Peyer's patch (tissue), 4 donors: ENCODE results near the gene RELA. TPM values are rescaled to one million over a fixed set of nuclear protein-coding genes. Genes with fewer than 3 reads are reported as not detected.
"Not testable (repeated sequence)": the region's sequence is repeated elsewhere in the genome, so short reads cannot be mapped to it uniquely, and the experiment has no call there.

Experiments
- DNase-seq, 3 donors: peaks; one replicate each; pipeline ENCODE4 v3.0.0-alpha.2; 2017 to 2019
- H3K27ac ChIP-seq, 4 donors: fragments of 200-600 bp; sonication (generic); one replicate each; pipeline ENCODE4 v1.5.1; 2016 to 2019
- H3K27me3 ChIP-seq, 2 donors: fragments of 200-600 bp; sonication (generic); one replicate each; pipeline ENCODE4 v1.5.1; 2019
- H3K36me3 ChIP-seq, 3 donors: fragments of 200-600 bp; sonication (generic); one replicate each; pipeline ENCODE4 v1.5.1; 2016 to 2019
- H3K4me1 ChIP-seq, 4 donors: fragments of 200-600 bp; sonication (generic); one replicate each; pipeline ENCODE4 v1.5.1; 2016 to 2019
- H3K4me3 ChIP-seq, 4 donors: fragments of 200-600 bp; sonication (generic); 1 replicate in 3 of 4; 2 replicates in 1 of 4; pipeline ENCODE4 v1.5.1; 2016 to 2019; ENCODE audit warnings: mild to moderate bottlenecking in 1 of 4
- H3K9me3 ChIP-seq, 4 donors: fragments of 200-600 bp; sonication (generic); one replicate each; pipeline ENCODE4 v1.5.1; 2016 to 2019; ENCODE audit warnings: mild to moderate bottlenecking in 1 of 4
- POLR2A ChIP-seq, 2 donors: fragments of 450-650 bp; IDR thresholded peaks; one replicate each; pipeline ENCODE4 v1.5.1; 2017; ENCODE audit warnings: antibody characterized with exemption in 2 of 2, mild to moderate bottlenecking in 2 of 2, moderate library complexity in 2 of 2
- total RNA-seq, 4 donors: library from RNA; depleted of rRNA; stranded (reverse); fragments of >200 nt; gene quantifications; one replicate each; pipeline ENCODE4 v1.1.0, GENCODE V29; 2016
- TF ChIP-seq, protein P1 (sequence below), 6 experiments: fragments of 450-650 bp in 4 of 6; fragments of 200-600 bp in 2 of 6; sonication (generic) in 1 of 6; IDR thresholded peaks; one replicate each; pipeline ENCODE4 v1.5.1; 2017 to 2019; ENCODE audit warnings: antibody characterized with exemption in 6 of 6, mild to moderate bottlenecking in 3 of 6, moderate library complexity in 1 of 6

The RELA gene
- total RNA-seq, 4 donors from 2014 or later: 46.6 to 86.9 (median 59.7) TPM

DNA sequence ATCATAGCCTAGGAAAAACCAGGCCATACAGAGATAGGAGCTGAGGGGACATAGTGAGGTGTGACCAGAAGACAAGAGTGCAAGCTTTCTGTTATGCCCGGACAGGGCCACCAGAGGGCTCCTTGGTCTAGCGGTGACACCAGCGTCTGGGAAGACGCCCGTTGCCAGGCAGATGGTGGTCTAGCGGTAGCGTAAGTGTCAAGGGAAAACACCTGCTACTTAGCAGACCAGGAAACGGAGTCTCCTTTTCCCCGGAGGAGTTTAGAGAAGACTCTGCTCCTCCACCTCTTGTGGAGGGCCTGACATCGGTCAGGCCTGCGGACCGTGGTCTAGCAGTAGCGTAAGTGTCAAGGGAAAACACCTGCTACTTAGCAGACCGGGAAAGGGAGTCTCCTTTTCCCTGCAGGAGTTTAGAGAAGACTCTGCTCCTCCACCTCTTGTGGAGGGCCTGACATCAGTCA, 43.6 kb upstream of the RELA start:
- H3K4me1 ChIP-seq, H3K36me3 ChIP-seq, H3K27ac ChIP-seq, H3K27me3 ChIP-seq, H3K9me3 ChIP-seq: not testable (repeated sequence)
- TF ChIP-seq, protein P1, sequence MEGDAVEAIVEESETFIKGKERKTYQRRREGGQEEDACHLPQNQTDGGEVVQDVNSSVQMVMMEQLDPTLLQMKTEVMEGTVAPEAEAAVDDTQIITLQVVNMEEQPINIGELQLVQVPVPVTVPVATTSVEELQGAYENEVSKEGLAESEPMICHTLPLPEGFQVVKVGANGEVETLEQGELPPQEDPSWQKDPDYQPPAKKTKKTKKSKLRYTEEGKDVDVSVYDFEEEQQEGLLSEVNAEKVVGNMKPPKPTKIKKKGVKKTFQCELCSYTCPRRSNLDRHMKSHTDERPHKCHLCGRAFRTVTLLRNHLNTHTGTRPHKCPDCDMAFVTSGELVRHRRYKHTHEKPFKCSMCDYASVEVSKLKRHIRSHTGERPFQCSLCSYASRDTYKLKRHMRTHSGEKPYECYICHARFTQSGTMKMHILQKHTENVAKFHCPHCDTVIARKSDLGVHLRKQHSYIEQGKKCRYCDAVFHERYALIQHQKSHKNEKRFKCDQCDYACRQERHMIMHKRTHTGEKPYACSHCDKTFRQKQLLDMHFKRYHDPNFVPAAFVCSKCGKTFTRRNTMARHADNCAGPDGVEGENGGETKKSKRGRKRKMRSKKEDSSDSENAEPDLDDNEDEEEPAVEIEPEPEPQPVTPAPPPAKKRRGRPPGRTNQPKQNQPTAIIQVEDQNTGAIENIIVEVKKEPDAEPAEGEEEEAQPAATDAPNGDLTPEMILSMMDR (IDR thresholded peaks at IDR 0.05): peak; percentile 56 to 86 (median 70)
- peak in 2 of 3 donors; percentile 80 to 93 for DNase-seq
- H3K4me3 ChIP-seq: peak overlapping the region in 1 of 4 donors; percentile 19

DNA sequence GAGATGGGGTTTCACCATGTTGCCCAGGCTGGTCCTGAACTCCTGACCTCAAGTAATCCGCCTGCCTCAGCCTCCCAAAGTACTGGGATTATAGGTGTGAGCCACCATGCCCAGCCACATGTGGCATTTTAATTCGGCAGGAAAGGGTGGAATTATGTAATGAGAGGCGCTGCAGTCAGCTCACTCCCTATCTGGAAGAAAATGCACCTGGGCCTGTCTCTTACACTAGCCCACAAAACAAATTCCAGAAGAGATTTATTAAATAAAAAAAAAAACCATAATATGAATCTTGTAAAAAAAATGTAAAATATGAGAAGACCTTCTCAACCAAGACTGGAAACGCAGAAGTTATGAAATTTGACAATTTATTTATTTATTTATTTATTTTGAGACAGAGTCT, 41.1 kb upstream of the RELA start:
- Histone ChIP-seq H3K36me3 (no peaks in the 10 kb centered on the region), H3K27ac (no peak overlapping the region), H3K27me3 (no peaks in the 10 kb centered on the region), H3K4me1 (peaks cover 0 to 4% (median 2%) of the 10 kb centered on the region in 4 donors), H3K9me3 (no peaks in the 10 kb centered on the region), H3K4me3 (no peak overlapping the region)
- TF ChIP-seq, protein P1 (IDR thresholded peaks at IDR 0.05): no peak
- no peak for TF ChIP-seq POLR2A (IDR thresholded peaks at IDR 0.05)
- no peak for DNase-seq

DNA sequence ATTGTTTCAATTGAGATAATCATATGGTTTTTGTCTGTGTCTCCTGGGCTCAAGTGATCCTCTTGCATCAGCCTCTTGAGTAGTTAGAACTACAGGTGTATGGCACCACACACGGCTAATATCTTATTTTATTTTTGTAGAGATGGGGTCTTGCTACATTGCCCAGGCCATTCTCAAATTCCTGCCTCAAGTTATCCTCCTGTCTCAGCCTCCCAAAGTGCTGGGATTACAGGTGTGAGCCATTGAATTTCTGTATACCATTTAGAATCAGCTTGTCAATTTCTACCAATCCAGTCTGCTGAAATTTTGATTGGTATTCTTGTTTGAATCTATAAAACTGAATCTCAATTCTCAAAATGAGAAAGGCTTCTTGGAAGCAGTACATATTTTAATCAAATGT, 39.0 kb upstream of the RELA start:
- DNase-seq: no peak
- H3K27me3 ChIP-seq: no peaks in the 10 kb centered on the region
- no peaks in the 10 kb centered on the region for H3K36me3 ChIP-seq
- TF ChIP-seq, protein P1 (IDR thresholded peaks at IDR 0.05): no peak
- H3K4me3 ChIP-seq: no peak overlapping the region
- H3K27ac ChIP-seq: no peak overlapping the region
- peaks cover 0 to 4% (median 2%) of the 10 kb centered on the region in 4 donors for H3K4me1 ChIP-seq
- H3K9me3 ChIP-seq: no peaks in the 10 kb centered on the region

DNA sequence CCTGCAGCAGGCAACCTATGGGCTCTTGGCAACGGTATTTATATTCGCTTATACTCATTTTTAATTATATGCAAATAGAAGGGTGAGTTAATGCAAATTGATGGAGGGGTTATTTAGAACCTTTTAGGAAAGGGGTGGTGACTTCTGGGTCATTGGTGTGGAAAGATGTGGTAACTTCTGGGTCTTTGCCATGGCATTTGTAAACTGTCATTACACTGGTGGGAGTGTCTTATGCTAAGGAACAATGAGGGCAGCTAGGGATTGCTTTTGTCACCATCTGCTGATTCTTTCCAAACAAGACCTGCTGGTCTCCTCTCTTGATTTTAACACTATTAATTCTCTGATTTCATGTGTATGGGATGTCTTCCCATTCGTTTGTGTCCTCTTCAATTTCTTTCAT, 37.7 kb upstream of the RELA start:
- H3K36me3 ChIP-seq: no peaks in the 10 kb centered on the region
- no peak for DNase-seq
- no peak overlapping the region for H3K27ac ChIP-seq
- TF ChIP-seq, protein P1 (IDR thresholded peaks at IDR 0.05): no peak
- no peak for TF ChIP-seq POLR2A (IDR thresholded peaks at IDR 0.05)
- no peaks in the 10 kb centered on the region for H3K9me3 ChIP-seq
- H3K27me3 ChIP-seq: no peaks in the 10 kb centered on the region
- H3K4me1 ChIP-seq: no peaks in the 10 kb centered on the region
- H3K4me3 ChIP-seq: no peak overlapping the region

DNA sequence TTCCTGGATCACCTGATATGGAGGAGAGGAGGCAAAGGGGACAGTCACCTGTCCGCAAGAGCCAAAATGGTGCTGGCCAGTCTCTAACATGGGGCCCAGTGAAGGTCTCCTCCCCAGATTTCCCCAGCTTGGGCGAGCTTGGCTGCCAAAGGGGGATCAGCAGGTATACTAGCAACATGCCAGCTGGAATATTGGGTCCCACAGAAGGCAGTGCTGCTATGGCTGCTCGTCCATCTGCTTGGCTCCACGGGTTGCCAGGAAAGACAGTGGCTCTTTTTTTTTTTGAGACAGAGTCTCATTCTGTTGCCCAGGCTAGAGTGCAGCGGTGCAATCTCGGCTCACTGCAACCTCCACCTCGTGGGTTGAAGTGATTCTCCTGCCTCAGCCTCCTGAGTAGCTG, 36.6 kb upstream of the RELA start:
- no peak for DNase-seq
- no peaks in the 10 kb centered on the region for H3K36me3 ChIP-seq
- no peak overlapping the region for H3K4me3 ChIP-seq
- H3K9me3 ChIP-seq: no peaks in the 10 kb centered on the region
- H3K27me3 ChIP-seq: no peaks in the 10 kb centered on the region
- H3K27ac ChIP-seq: no peak overlapping the region
- TF ChIP-seq, protein P1 (IDR thresholded peaks at IDR 0.05): no peak
- no peak for TF ChIP-seq POLR2A (IDR thresholded peaks at IDR 0.05)
- H3K4me1 ChIP-seq: no peaks in the 10 kb centered on the region

DNA sequence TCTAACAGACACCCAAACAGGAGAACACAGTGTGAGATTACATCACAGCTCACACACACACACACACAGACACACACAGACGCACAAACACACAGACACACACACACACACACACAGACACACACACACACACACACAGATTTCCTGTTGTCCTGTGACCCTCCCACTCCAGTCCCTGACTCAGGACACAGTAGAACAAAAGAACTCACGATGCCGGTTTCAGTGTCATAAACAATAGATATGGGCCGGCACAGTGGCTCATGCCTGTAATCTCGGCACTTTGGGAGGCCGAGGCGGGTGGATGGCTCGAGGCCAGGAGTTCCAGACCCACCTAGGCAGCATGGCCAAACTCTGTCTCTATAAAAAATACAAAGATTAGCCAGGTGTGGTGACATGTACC, 35.5 kb upstream of the RELA start:
- TF ChIP-seq, protein P1 (IDR thresholded peaks at IDR 0.05): no peak
- TF ChIP-seq POLR2A (IDR thresholded peaks at IDR 0.05): no peak
- Histone ChIP-seq H3K27me3 (no peaks in the 10 kb centered on the region), H3K9me3 (no peaks in the 10 kb centered on the region), H3K36me3 (no peaks in the 10 kb centered on the region), H3K4me1 (no peaks in the 10 kb centered on the region), H3K4me3 (no peak overlapping the region), H3K27ac (no peak overlapping the region)
- DNase-seq: no peak
